Bronchial epithelial cell (primary cell): ENCODE results near the gene MRC2. TPM values are rescaled to one million over a fixed set of nuclear protein-coding genes. Genes with fewer than 3 reads are reported as not detected.
"Not testable (repeated sequence)": the region's sequence is repeated elsewhere in the genome, so short reads cannot be mapped to it uniquely, and the experiment has no call there.

Experiments used
- DNase-seq: peaks from one replicate; pipeline ENCODE4 v3.0.0-alpha.2; 2010; ENCODE audit warnings: low read depth
- FAIRE-seq: peaks from 2 replicates; lab custom pipeline; 2011; peaks lifted over from hg19 to GRCh38; lab: Jason Lieb, UNC
- H3K27me3 ChIP-seq: 2 replicates; pipeline ENCODE4 v1.5.1; 2011; ENCODE audit warnings: low read length; ENCODE audit not compliant: control insufficient read depth, insufficient read depth
- H3K36me3 ChIP-seq: 2 replicates; pipeline ENCODE4 v1.5.1; 2011; ENCODE audit warnings: low read length; ENCODE audit not compliant: control insufficient read depth, insufficient read depth
- H3K4me3 ChIP-seq: 2 replicates; pipeline ENCODE4 v1.5.1; 2011; ENCODE audit warnings: mild to moderate bottlenecking, low read depth, low read length, control low read depth
- CTCF ChIP-seq: IDR thresholded peaks from 2 replicates; pipeline ENCODE4 v1.5.1; 2011; ENCODE audit warnings: mild to moderate bottlenecking, moderate library complexity, low read length, control low read depth, inconsistent platforms; ENCODE audit not compliant: insufficient read depth, severe bottlenecking
- total RNA-seq: library from RNA; depleted of rRNA; stranded (reverse); fragments of >200 nt; gene quantifications from 2 replicates; pipeline ENCODE4 v1.2.1, GENCODE V29; 2014

The MRC2 gene
- total RNA-seq, 1 donor from 2014 or later: 9.2 TPM

GRCh38 chr17:62696726-62697490 is 69.4 kb downstream of the MRC2 start:
- TF ChIP-seq CTCF: no peak
- no peak for FAIRE-seq
- H3K4me3 ChIP-seq: no peak overlapping the region
- H3K27me3 ChIP-seq: no peaks in the 10 kb centered on the region
- H3K36me3 ChIP-seq: no peaks in the 10 kb centered on the region
- no peak for DNase-seq

DNA sequence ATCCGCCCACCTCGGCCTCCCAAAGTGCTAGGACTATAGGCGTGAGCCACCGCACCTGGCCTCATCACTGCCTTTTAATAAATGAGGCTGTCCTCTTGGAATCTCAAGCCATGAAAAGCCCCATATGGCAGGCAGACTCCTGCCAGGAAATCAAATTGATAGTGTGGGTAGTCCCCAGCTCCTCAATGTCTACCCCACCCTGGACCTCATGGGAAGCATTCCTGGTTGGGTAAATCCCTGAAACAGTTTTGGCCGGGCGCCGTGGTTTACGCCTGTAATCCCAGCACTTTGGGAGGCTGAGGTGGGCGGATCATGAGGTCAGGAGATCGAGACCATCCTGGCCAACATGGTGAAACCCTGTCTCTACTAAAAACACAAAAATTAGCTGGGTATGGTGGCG is 71.0 kb downstream of the MRC2 start:
- H3K4me3 ChIP-seq, H3K27me3 ChIP-seq, H3K36me3 ChIP-seq, FAIRE-seq, DNase-seq: not testable (repeated sequence)

DNA sequence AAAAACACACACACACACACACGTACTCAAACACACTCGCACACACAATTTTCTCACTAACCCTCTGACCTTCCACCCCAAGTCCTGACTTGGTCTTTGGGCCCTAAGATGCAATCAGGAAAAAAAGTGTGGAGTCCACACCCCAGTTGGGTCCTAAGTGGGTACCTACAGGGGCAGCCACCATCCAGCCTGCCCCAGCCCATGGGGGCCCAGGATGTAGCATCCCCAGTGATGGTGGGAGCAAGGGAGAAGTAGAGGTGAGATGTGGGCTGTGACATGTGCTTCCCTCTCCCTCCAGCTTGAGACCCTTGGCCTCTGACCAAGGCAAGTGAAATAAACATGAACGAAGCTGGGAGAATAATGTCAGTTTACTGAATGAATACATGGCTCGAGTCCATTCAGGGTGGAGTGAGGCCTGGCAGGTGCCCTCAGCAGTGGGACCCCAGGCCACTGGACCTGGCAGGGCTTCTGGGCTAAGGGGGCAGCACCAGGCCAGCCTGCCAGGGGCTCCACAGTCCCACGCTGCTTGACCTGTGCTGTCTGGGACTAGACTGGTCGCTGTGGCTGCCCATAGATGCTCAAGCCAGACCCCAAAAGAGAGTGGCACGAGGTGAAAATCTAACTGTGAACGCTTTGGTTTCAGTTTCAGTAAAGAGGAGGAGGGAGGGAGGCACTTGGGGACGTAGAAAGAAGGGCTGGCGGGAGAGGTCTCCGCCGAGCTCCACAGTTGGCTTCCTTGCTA is 73.7 kb downstream of the MRC2 start:
- no peak for TF ChIP-seq CTCF
- Histone ChIP-seq H3K36me3 (no peaks in the 10 kb centered on the region), H3K4me3 (no peak overlapping the region), H3K27me3 (no peaks in the 10 kb centered on the region)
- no peak for DNase-seq
- FAIRE-seq: no peak

DNA sequence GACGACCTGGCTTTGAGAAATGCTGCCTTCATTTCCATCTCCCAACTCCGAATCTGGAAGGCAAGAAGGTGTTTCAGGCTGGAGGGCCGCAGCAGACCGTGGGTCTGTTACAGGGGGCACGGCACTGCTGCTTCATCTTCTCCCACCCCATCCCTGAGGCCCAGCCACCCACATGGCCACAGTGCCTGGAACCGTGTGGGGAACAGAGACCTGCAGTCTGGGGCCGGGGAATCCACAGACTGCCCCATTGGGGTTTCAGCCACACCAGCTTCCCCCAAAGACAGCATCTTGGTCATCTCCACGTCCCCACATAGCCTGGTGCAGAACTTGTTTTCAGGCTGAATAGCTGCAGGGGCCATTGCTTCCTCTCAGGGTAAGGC is 74.2 kb downstream of the MRC2 start:
- no peaks in the 10 kb centered on the region for H3K27me3 ChIP-seq
- no peak for TF ChIP-seq CTCF
- DNase-seq (no peak), FAIRE-seq (no peak)
- no peaks in the 10 kb centered on the region for H3K36me3 ChIP-seq
- no peak overlapping the region for H3K4me3 ChIP-seq

- Histone ChIP-seq H3K4me3 (no peak overlapping the region), H3K27me3 (no peaks in the 10 kb centered on the region), H3K36me3 (no peaks in the 10 kb centered on the region)
- TF ChIP-seq CTCF: no peak
- DNase-seq (no peak), FAIRE-seq (no peak)
Observed at GRCh38 chr17:62702746-62703260, 75.3 kb downstream of the MRC2 start.

- peak overlapping the region; percentile 44 for H3K4me3 ChIP-seq
- DNase-seq: peak; percentile 77
- TF ChIP-seq CTCF: no peak
- H3K27me3 ChIP-seq: no peaks in the 10 kb centered on the region
- FAIRE-seq: peak; percentile 52
- no peaks in the 10 kb centered on the region for H3K36me3 ChIP-seq
Observed at GRCh38 chr17:62703261-62703775, 75.8 kb downstream of the MRC2 start.
